H9 (cell line): ENCODE data around the gene CCDC126. TPM values are rescaled to one million over a fixed set of nuclear protein-coding genes. Genes with fewer than 3 reads are reported as not detected.

Experiments
- DNase-seq: peaks from one replicate; pipeline ENCODE4 v3.0.0-alpha.2; 2017
- H2AFZ ChIP-seq: one replicate; pipeline ENCODE4 v1.6.1; 2013; ENCODE audit warnings: mild to moderate bottlenecking, low read length, control low read depth, moderate library complexity
- H2AK5ac ChIP-seq: 2 replicates; pipeline ENCODE4 v1.6.1; 2013; ENCODE audit warnings: low read length, control low read depth, mixed read lengths; ENCODE audit not compliant: insufficient read length
- H2BK120ac ChIP-seq: one replicate; pipeline ENCODE4 v1.6.1; 2013; ENCODE audit warnings: low read depth, mild to moderate bottlenecking, low read length, control low read depth, inconsistent platforms; ENCODE audit not compliant: poor library complexity, severe bottlenecking
- H2BK12ac ChIP-seq: 2 replicates; pipeline ENCODE4 v1.6.1; 2013; ENCODE audit warnings: low read length, control low read depth, mixed read lengths, low read depth; ENCODE audit not compliant: insufficient read length
- H2BK15ac ChIP-seq: 2 replicates; pipeline ENCODE4 v1.6.1; 2013; ENCODE audit warnings: low read depth, low read length, control low read depth
- H2BK20ac ChIP-seq: one replicate; pipeline ENCODE4 v1.6.1; 2013; ENCODE audit warnings: low read depth, mild to moderate bottlenecking, low read length, control low read depth, inconsistent platforms; ENCODE audit not compliant: poor library complexity, severe bottlenecking
- H2BK5ac ChIP-seq: 2 replicates; pipeline ENCODE4 v1.6.1; 2013; ENCODE audit warnings: low read length, control low read depth, mixed read lengths; ENCODE audit not compliant: insufficient read length
- H3K14ac ChIP-seq: 2 replicates; pipeline ENCODE4 v1.6.1; 2013; ENCODE audit warnings: low read length, control low read depth; ENCODE audit not compliant: insufficient read depth
- H3K18ac ChIP-seq: 2 replicates; pipeline ENCODE4 v1.6.1; 2013; ENCODE audit warnings: low read depth, mild to moderate bottlenecking, mixed read lengths, low read length, control low read depth; ENCODE audit not compliant: insufficient read length
- H3K23ac ChIP-seq: 2 replicates; pipeline ENCODE4 v1.6.1; 2013; ENCODE audit warnings: low read length, control low read depth, mixed read lengths, low read depth; ENCODE audit not compliant: insufficient read length
- H3K23me2 ChIP-seq: 2 replicates; pipeline ENCODE4 v1.6.1; 2013; ENCODE audit warnings: low read depth, mild to moderate bottlenecking, mixed read lengths, low read length, control low read depth; ENCODE audit not compliant: insufficient read length, poor library complexity, severe bottlenecking
- H3K27ac ChIP-seq: 2 replicates; pipeline ENCODE4 v1.5.1; 2013; ENCODE audit warnings: low read length, control low read depth, mixed read lengths, low read depth; ENCODE audit not compliant: insufficient read length
- H3K27me3 ChIP-seq: 2 replicates; pipeline ENCODE4 v1.6.1; 2013; ENCODE audit warnings: low read length, control low read depth, inconsistent platforms; ENCODE audit not compliant: insufficient read depth
- H3K4ac ChIP-seq: 2 replicates; pipeline ENCODE4 v1.6.1; 2013; ENCODE audit warnings: low read depth, mild to moderate bottlenecking, control low read depth, inconsistent platforms, low read length, moderate library complexity
- H3K4me1 ChIP-seq: 2 replicates; pipeline ENCODE4 v1.6.1; 2013; ENCODE audit warnings: low read length, control low read depth, inconsistent platforms; ENCODE audit not compliant: insufficient read depth
- H3K4me2 ChIP-seq: 2 replicates; pipeline ENCODE4 v1.6.1; 2013; ENCODE audit warnings: low read length, control low read depth, mixed read lengths; ENCODE audit not compliant: insufficient read length, insufficient read depth
- H3K56ac ChIP-seq: 2 replicates; pipeline ENCODE4 v1.6.1; 2013; ENCODE audit warnings: low read depth, mild to moderate bottlenecking, mixed read lengths, low read length, control low read depth; ENCODE audit not compliant: insufficient read length
- H3K79me1 ChIP-seq: 2 replicates; pipeline ENCODE4 v1.6.1; 2013; ENCODE audit warnings: low read depth, mild to moderate bottlenecking, moderate library complexity, low read length, control low read depth, inconsistent platforms; ENCODE audit not compliant: insufficient read depth, poor library complexity, severe bottlenecking
- H3K79me2 ChIP-seq: 2 replicates; pipeline ENCODE4 v1.6.1; 2013; ENCODE audit warnings: low read length, control low read depth, inconsistent platforms; ENCODE audit not compliant: insufficient read depth
- H3K9ac ChIP-seq: 2 replicates; pipeline ENCODE4 v1.6.1; 2013; ENCODE audit warnings: low read length, control low read depth, mixed read lengths; ENCODE audit not compliant: insufficient read length; ENCODE audit errors: extremely low read depth
- H3K9me3 ChIP-seq: one replicate; pipeline ENCODE4 v1.6.1; 2013; ENCODE audit warnings: low read depth, low read length, inconsistent platforms; ENCODE audit not compliant: control insufficient read depth
- H3T11ph ChIP-seq: one replicate; pipeline ENCODE4 v1.6.1; 2013; ENCODE audit warnings: mild to moderate bottlenecking, low read length, control low read depth, inconsistent platforms
- H4K20me1 ChIP-seq: one replicate; pipeline ENCODE4 v1.6.1; 2013; ENCODE audit not compliant: control insufficient read depth, insufficient read length, insufficient read depth
- H4K5ac ChIP-seq: 2 replicates; pipeline ENCODE4 v1.6.1; 2013; ENCODE audit warnings: low read depth, mild to moderate bottlenecking, mixed read lengths, low read length, control low read depth; ENCODE audit not compliant: insufficient read length
- H4K8ac ChIP-seq: replicated peaks from 2 replicates; pipeline ENCODE4 v1.6.1; 2013; ENCODE audit warnings: low read length, control low read depth, mixed read lengths, low read depth; ENCODE audit not compliant: insufficient read length
- H4K91ac ChIP-seq: 2 replicates; pipeline ENCODE4 v1.6.1; 2013; ENCODE audit warnings: low read depth, mild to moderate bottlenecking, moderate library complexity, mixed read lengths, low read length, control low read depth; ENCODE audit not compliant: insufficient read length
- H3K27ac Mint-ChIP-seq, 3 experiments: 2 replicates in 2 of 3; 3 replicates in 1 of 3; pipeline ENCODE4 v1.8.0; 2020 to 2021; ENCODE audit warnings: mixed read lengths in 3 of 3, mild to moderate bottlenecking in 1 of 3, moderate library complexity in 1 of 3
- H3K27me3 Mint-ChIP-seq: 2 replicates; pipeline ENCODE4 v1.8.0; 2021; ENCODE audit warnings: low read depth, mild to moderate bottlenecking, moderate library complexity, mixed read lengths
- H3K36me3 Mint-ChIP-seq, 3 experiments: 2 replicates in 2 of 3; 3 replicates in 1 of 3; pipeline ENCODE4 v1.8.0; 2020 to 2021; ENCODE audit warnings: low read depth in 3 of 3, mixed read lengths in 3 of 3; ENCODE audit not compliant: insufficient read depth in 1 of 3
- H3K4me1 Mint-ChIP-seq, 2 experiments: 2 replicates each; pipeline ENCODE4 v1.8.0; 2020; ENCODE audit warnings: mixed read lengths in 2 of 2
- H3K4me3 Mint-ChIP-seq, 2 experiments: 2 replicates in 1 of 2; 3 replicates in 1 of 2; pipeline ENCODE4 v1.8.0; 2020 to 2021; ENCODE audit warnings: mild to moderate bottlenecking in 2 of 2, mixed read lengths in 2 of 2, moderate library complexity in 1 of 2
- H3K9me3 Mint-ChIP-seq, 2 experiments: 2 replicates in 1 of 2; 3 replicates in 1 of 2; pipeline ENCODE4 v1.8.0; 2020; ENCODE audit warnings: mild to moderate bottlenecking in 2 of 2, mixed read lengths in 2 of 2, moderate library complexity in 1 of 2
- CTCF ChIP-seq: fragments of 200-600 bp; sonication (generic); conservative IDR thresholded peaks from 3 replicates; pipeline ENCODE4 v1.8.0; 2021; ENCODE audit warnings: antibody characterized with exemption, mild to moderate bottlenecking
- WGBS: extraction: QIAGEN DNeasy Blood & Tissue Kit; methylation state at CpG from one replicate; pipeline ENCODE4 v1.1.7; 2013; ENCODE audit warnings: missing lambda C conversion rate, low lambda C conversion rate, mixed read lengths; ENCODE audit not compliant: insufficient read length; ENCODE audit errors: extremely low coverage; 5-methylcytosine and 5-hydroxymethylcytosine counted together
- total RNA-seq: library from RNA; stranded (reverse); gene quantifications from 2 replicates; pipeline ENCODE4 v1.2.1, GENCODE V29; 2021

CCDC126 gene
- total RNA-seq, 1 experiment from 2014 or later: 4.0 TPM

GRCh38 chr7:23655433-23655832, 58.3 kb downstream of the CCDC126 start:
- peaks cover 14% of the 10 kb centered on the region for H3K9me3 ChIP-seq
- H2AK5ac ChIP-seq: no peak overlapping the region
- no peak overlapping the region for H2BK15ac ChIP-seq
- no peak overlapping the region for H2AFZ ChIP-seq
- H3K23me2 ChIP-seq: no peaks in the 10 kb centered on the region
- WGBS: no CpG with 5 or more reads among the region's 22 CpGs
- H3K9ac ChIP-seq: no peak overlapping the region
- H4K20me1 ChIP-seq: no peaks in the 10 kb centered on the region
- Mint-ChIP-seq H3K9me3 (peaks cover 24 to 28% of the 10 kb centered on the region in 2 experiments), H3K27ac (no peak overlapping the region), H3K4me1 (peaks cover 2 to 6% of the 10 kb centered on the region in 2 experiments; a peak in 2 of 4 replicates), H3K4me3 (no peak overlapping the region), H3K27me3 (no peaks in the 10 kb centered on the region), H3K36me3 (peaks cover 11 to 22% (median 14%) of the 10 kb centered on the region in 3 experiments)
- H3K56ac ChIP-seq: no peak overlapping the region
- H3K23ac ChIP-seq: no peak overlapping the region
- H2BK120ac ChIP-seq: no peak overlapping the region
- H4K91ac ChIP-seq: no peak overlapping the region
- no peak overlapping the region for H2BK20ac ChIP-seq
- H3K4ac ChIP-seq: no peak overlapping the region
- no peaks in the 10 kb centered on the region for H3K27me3 ChIP-seq
- H3K14ac ChIP-seq: no peak overlapping the region
- no peaks in the 10 kb centered on the region for H3K4me1 ChIP-seq
- H3K27ac ChIP-seq: no peak overlapping the region
- no peak overlapping the region for H3K4me2 ChIP-seq
- H2BK5ac ChIP-seq: no peak overlapping the region
- DNase-seq: no peak
- H3K79me1 ChIP-seq: no peaks in the 10 kb centered on the region
- no peak for TF ChIP-seq CTCF
- H3T11ph ChIP-seq: no peak overlapping the region
- H3K18ac ChIP-seq: no peak overlapping the region
- H3K79me2 ChIP-seq: no peaks in the 10 kb centered on the region
- H2BK12ac ChIP-seq: no peak overlapping the region
- H4K8ac ChIP-seq: no peak overlapping the region
- H4K5ac ChIP-seq: no peak overlapping the region
